GM08714 (cell line): ENCODE measurements around the gene OVCA2.
A peak's percentile ranks its signal among the peaks of the same experiment; 100 is the strongest.

Source experiments
- H3K4me3 ChIP-seq: fragments of 200-500 bp; sonication (Bioruptor generic); 2 replicates; pipeline ENCODE4 v1.5.1; 2014; ENCODE audit warnings: mild to moderate bottlenecking, low read length, inconsistent platforms
- ZNF274 ChIP-seq: IDR thresholded peaks from 2 replicates; pipeline ENCODE4 v1.6.1; 2012; ENCODE audit warnings: mild to moderate bottlenecking, low read depth, low read length

Gene OVCA2

DNA sequence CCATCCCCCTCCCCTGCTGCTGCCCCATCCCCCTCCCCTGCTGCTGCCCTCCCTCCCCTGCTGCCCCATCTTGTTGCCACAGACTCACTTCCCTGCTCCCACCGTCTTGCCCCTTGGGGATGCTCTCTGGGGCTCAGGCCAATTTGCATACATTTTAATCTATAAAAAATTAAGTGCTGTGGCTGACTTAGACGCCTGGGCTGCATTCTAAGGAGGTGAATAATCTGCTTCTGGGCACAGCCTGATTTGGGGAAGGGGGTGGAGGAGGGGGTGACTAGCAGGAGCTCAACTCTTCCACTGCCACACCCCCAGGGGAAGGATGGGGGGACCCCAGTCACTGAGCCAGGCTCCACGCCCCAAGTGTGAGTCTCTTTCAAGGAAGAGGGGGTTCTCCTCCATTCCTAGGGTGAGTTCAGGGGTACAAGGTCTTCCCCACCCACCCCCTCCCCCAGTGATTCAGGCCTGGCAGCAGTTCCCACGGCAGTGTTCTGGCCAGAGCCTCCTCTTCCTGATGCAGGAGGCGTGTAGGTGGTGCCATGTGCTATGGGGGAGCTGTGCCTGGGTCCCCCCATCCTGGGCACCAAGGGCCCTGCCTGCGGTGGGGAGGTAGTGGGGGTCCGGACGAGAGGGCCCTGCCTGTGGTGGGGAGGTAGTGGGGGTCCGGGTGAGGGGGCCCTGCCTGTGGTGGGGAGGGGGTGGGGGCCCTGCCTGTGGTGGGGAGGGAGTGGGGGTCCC, 6.8 kb upstream of the OVCA2 start:
- TF ChIP-seq ZNF274, result no peak
- no peak overlapping the region for H3K4me3 ChIP-seq

DNA sequence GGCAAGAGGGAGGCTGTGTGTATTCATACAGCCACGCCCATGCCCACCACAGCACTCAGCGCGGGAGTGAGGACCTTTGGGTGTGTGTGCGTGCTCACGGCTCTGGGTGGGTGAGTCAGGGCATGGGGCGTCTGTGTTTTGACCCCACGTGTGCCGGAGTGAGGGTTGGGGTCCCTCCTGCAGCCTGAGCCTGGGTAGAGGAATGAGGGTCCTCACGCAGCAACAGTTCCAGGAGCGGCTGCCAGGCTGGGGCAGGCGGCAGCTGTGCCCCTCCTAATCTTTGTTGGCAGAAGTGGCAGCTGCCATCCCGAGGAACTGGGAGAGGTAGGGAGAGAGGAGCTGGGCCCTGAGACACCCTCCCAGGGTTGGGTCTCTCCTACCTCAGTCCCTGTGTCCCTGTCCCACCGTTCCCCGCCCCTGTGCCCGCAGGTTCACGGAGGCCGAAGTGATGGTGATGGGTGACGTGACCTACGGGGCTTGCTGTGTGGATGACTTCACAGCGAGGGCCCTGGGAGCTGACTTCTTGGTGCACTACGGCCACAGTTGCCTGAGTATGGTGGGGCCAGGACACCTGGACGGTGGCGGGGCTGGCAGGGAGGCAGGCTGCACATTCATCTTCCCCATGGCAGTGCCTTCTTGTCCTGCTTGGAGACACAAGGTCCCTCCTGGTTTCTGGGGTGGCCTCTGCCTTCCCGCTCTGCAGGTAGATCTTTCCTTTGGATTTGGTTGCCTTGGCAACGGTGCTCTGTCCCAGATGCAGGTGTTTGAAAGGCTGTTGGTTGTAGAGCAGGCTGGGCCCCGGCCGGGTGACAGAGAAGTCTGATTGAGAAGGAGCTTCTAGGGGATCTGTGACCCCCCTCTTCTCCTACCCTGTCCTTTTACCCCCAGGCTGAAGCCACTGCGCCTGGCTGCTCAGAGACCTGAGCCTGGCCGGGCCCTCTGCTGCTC, 6.0 kb upstream of the OVCA2 start:
- H3K4me3 ChIP-seq, result no peak overlapping the region
- TF ChIP-seq ZNF274, result no peak

DNA sequence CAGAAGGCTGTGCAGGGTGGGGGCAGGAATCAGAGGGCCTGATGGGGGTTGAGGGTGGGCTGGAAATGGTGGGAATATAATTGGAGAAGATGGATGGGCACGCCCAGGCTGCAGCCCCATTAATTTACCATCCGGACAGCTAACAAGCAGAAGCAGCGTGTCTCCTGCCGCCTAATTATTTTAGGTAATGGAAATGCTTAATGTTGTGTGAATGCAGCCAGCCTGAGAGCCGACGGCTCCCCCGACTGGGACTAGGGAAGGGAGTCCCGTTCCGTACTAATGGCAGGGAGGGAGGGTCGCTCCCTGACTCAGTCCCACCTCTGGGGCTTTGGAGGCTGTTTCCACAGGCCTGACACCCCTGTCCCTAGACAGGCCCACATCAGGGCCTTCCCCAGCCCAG, 4.7 kb upstream of the OVCA2 start:
- no peak for TF ChIP-seq ZNF274
- H3K4me3 ChIP-seq, result no peak overlapping the region

DNA sequence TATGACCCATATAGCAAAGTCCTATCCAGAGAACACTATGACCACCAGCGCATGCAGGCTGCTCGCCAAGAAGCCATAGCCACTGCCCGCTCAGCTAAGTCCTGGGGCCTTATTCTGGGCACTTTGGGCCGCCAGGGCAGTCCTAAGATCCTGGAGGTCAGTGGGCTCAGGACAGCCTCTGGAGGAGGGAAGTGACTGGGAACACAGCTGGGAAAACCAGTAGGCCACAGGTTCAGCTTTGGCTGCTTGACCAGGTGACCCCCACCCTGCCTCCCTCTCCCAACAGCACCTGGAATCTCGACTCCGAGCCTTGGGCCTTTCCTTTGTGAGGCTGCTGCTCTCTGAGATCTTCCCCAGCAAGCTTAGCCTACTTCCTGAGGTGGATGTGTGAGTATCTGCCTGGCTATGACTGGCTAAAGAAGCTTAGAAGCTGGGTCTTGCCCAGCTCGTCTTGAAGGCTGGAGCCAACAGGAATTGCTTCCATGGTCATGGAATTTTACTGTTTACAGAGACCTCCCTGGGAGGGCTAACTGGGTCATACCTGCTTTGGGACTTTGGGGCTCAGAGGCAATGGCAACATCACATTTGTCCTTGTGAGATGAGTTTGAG, 1.5 kb upstream of the OVCA2 start:
- H3K4me3 ChIP-seq, result no peak overlapping the region
- TF ChIP-seq ZNF274, result no peak

DNA sequence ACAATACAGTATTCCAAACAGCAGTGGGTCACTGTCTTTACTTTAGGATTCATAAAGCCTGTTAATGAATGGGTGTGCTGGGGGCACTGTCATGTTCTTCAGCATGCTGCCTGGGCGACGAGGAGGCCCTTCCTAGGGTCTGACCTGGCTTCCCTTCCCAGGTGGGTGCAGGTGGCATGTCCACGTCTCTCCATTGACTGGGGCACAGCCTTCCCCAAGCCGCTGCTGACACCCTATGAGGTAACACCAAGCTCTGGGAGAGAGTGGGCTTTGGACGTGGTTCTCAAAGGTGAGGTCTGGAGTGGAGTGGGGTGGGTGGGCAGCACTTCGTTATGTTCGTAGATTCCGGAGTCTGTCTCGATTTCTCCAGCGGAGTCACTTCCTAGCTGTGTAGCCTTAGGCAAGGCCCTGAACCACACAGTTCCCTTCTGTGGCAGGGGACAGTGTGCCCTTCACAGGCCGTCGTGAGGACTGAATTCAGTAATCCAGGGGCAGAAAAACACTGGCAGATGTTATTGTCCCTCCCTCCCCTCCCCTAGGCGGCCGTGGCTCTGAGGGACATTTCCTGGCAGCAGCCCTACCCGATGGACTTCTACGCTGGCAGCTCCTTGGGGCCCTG, 771 bp upstream of the OVCA2 start:
- H3K4me3 ChIP-seq, result no peak overlapping the region; the same call in 1 of the 2 replicates
- TF ChIP-seq ZNF274, result no peak

DNA sequence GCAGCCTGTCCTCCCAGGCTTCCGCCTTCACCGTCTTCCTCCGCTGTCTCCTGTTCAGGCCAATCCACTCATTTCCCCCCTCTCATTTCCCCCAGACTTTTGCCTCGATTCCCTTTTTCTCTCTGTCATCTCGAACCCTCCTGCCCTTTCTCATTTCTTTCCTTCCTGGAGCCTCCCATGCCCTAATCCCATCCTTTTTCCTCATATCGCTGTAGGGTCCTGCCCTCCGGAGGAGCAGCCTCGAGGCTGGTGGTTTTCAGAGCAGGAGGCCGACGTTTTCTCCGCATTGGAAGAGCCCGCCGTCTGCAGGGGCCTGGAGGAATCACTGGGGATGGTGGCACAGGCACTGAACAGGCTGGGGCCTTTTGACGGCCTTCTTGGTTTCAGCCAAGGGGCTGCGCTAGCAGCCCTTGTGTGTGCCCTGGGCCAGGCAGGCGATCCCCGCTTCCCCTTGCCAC, 597 bp downstream of the OVCA2 start:
- H3K4me3 ChIP-seq, result peak overlapping the region; percentile 76
- no peak for TF ChIP-seq ZNF274

DNA sequence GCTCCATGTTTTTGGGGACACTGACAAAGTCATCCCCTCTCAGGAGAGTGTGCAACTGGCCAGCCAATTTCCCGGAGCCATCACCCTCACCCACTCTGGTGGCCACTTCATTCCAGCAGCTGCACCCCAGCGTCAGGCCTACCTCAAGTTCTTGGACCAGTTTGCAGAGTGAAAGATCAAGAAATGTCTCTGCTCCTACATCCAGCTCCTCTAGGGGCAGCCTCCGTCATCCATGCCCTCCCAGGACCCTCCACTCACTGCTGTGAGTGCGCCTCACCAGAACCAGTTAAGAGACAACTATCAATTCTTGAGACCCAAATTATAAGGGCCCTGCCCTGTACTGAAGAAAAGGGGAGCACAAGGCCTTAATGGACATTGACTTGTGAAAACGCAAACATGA, 1.1 kb downstream of the OVCA2 start:
- no peak for TF ChIP-seq ZNF274
- H3K4me3 ChIP-seq, result peak overlapping the region; percentile 76; the same call in 1 of the 2 replicates

DNA sequence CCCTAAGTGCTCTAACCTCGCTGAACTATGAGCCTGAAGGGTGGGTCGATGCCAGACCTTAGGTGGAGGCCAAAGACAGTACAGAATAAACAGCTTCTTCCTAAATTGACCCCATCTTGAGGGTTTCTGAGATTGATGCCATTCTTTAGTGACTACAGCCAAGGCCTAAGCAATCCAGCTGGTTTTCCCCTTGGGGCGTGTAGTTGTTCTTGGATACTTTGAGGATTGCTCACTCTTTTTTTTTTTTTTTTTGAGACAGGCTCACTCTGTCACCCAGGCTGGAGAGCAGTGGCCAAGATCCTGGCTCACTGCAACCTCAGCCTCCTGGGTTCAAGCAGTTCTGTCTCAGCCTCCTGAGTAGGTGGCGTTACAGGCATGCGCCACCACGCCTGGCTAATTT, 2.0 kb downstream of the OVCA2 start:
- no peak overlapping the region for H3K4me3 ChIP-seq
- no peak for TF ChIP-seq ZNF274

DNA sequence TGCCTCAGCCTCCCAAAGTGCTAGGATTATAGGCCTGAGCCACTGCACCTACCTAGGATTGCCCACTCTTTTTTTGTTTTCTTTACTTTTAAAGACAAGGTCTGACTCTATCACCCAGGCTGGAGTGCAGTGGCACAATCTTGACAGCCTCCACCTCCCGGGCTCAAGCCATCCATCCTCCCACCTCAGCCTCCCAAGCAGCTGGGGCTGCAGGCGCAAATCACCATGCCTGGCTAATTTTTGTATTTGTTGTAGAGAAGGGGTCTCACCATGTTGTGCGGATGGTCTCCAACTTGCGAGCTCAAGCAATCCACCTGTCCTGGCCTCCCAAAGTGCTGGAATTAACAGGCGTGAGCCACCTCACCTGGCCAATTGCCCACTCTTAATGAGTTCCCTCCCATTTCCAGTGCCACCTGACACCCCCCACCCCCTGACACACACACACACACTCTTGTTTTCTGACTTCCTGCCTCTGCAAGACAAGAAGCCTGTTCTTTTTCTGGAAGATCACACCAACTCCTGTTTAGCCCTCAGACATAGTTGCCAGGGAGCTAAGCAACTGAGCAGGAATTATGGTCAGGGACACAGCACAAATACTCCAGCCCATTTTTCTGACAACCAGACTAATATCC, 2.6 kb downstream of the OVCA2 start:
- no peak for TF ChIP-seq ZNF274
- H3K4me3 ChIP-seq, result no peak overlapping the region

DNA sequence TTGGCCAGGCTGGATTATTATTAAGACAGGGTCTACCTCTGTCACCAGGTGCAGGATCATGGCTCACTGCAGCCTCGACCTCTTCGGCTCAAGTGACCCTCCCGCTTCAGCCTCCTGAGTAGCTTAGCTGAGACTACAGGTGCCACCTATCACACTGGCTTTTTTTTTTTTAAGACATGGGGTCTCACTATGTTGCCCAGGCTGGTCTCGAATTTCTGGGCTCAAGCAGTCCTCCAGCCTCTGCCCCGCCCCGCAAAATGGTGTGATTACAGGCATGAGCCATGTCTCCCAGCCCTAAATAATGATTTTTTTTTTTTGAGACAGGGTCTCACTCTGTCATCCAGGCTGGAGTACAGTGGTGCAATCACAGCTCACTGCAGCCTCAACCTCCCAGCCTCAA, 5.8 kb downstream of the OVCA2 start:
- no peak for TF ChIP-seq ZNF274
- no peak overlapping the region for H3K4me3 ChIP-seq

DNA sequence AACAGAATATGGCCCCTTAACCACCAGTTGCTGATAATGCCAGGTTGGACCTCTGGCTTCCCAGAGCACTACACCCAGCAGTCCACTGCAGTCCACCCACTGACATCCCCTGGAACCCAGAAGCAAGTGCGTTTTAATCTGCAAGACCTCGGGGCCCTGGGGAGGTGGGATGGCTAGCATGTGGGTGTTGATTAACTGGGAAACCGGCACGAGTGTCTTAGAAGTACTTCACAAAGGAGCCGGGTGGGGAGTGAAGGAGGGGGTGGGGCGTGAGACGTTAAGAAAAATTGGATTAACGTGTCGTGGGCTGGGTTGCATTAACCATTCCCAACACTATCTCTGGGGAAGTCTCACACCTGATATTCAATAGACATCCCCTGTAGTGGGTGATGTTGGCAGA, 7.0 kb downstream of the OVCA2 start:
- H3K4me3 ChIP-seq, result no peak overlapping the region
- no peak for TF ChIP-seq ZNF274

DNA sequence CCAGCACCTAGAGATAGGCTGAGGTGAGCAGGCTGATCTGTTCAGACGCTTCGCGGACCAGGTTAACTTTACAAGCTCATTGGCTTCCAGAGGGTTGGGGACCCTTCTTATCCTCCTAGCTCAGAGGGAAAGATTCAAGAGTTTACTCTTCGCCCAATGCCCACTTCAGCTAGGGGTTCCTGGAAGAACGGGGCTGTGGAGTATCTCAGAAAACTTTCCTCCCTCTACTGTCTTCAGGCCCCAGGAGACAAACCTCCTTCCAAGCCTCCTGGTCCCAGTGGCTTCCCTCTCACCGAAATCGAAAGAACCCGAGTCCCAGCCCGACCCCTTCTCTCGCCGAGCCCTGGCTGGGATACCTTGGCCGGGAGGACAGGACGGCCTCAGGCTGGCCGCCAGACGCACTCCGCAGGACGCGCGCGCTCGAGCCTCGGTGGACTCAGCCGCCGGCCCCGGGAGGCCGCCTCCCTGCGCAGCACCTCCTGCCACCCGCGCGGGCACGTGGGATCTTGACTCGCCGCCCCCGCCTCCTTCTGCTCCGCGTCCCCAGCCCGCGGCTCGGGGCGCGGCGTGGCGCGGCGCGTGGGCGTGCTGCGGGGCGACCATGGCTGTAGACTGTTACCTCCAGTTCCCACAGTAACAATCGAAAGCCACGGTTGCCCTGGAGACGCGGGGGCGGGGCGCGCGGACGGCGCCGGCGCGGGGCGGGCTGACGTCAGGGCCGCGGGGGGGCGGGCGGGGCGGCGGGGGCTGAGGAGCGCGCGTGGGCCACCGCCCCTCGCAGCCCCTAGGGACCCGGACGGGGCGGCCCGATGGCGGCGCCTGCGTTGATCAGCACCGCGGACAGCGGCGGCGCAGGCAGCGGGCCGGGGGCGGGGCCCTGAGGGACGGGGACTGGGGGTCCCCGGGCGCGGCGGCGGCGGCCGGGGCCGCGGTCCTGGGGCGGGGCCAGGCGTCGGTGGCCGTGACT, 7.8 kb downstream of the OVCA2 start:
- no peak for TF ChIP-seq ZNF274
- H3K4me3 ChIP-seq, result peak overlapping the region; percentile 78
